A549 (cell line): ENCODE data around the gene ARID1B.

Experiments
- JUN ChIP-seq, 2 experiments: fragments of >200 bp; sonication (Bioruptor Twin); formaldehyde crosslinking; IDR thresholded peaks; 2 replicates in 1 of 2; 3 replicates in 1 of 2; pipeline ENCODE4 v1.6.1; 2016 to 2017
- JUNB ChIP-seq: fragments of >200 bp; sonication (Bioruptor Twin); formaldehyde crosslinking; IDR thresholded peaks from 2 replicates; pipeline ENCODE4 v1.6.1; 2016
- MAZ ChIP-seq: fragments of 150-350 bp; IDR thresholded peaks from 2 replicates; pipeline ENCODE4 v1.6.1; 2014; ENCODE audit warnings: antibody characterized with exemption, low read depth, low read length, borderline replicate concordance
- NR3C1 ChIP-seq: fragments of >200 bp; sonication (Bioruptor Twin); formaldehyde crosslinking; IDR thresholded peaks from 3 replicates; pipeline ENCODE4 v1.6.1; 2017
- PHF8 ChIP-seq: fragments of 200-600 bp; sonication (generic); IDR thresholded peaks from 2 replicates; pipeline ENCODE4 v1.6.1; 2016; ENCODE audit warnings: low read depth, mild to moderate bottlenecking, antibody characterized with exemption, moderate library complexity, borderline replicate concordance
- POLR2A ChIP-seq: IDR thresholded peaks from 2 replicates; pipeline ENCODE4 v1.6.1; 2012; ENCODE audit warnings: mild to moderate bottlenecking, low read length
- POLR2AphosphoS2 ChIP-seq: conservative IDR thresholded peaks from 2 replicates; pipeline ENCODE4 v1.6.1; 2012; ENCODE audit warnings: low read length, improper control_type of control experiment, inconsistent platforms
- RAD21 ChIP-seq, 2 experiments: fragments of >200 bp in 1 of 2; sonication (Bioruptor Twin) in 1 of 2; formaldehyde crosslinking in 1 of 2; IDR thresholded peaks in 1 of 2; conservative IDR thresholded peaks in 1 of 2; 2 replicates in 1 of 2; 3 replicates in 1 of 2; pipeline ENCODE4 v1.6.1; 2012 to 2018; ENCODE audit warnings: inconsistent platforms in 1 of 2
- TF ChIP-seq, protein P1 (sequence below): fragments of >200 bp; sonication (Bioruptor Twin); formaldehyde crosslinking; IDR thresholded peaks from 3 replicates; pipeline ENCODE4 v1.5.1; 2016
- TF ChIP-seq, protein P2 (sequence below): IDR thresholded peaks from 2 replicates; pipeline ENCODE4 v1.6.1; 2012

DNA sequence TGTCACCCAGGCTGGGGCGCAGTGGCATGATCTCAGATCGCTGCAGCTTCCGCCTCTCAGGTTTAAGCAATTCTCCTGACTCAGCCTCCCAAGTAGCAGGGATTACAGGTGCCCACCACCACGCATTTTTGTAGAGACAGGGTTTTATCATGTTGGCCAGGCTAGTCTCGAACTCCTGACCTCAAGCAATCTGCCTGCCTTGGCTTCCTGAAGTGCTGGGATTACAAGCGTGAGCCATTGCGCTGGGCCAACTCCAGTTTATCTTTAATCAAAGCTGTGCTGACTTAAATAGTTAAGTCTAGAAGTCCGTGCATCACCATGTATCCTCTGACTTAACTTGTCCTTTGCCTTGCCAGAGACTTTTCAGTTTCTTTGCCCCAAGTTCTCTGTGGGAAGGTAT is 321.8 kb downstream of the ARID1B start:
- TF ChIP-seq, protein P1, sequence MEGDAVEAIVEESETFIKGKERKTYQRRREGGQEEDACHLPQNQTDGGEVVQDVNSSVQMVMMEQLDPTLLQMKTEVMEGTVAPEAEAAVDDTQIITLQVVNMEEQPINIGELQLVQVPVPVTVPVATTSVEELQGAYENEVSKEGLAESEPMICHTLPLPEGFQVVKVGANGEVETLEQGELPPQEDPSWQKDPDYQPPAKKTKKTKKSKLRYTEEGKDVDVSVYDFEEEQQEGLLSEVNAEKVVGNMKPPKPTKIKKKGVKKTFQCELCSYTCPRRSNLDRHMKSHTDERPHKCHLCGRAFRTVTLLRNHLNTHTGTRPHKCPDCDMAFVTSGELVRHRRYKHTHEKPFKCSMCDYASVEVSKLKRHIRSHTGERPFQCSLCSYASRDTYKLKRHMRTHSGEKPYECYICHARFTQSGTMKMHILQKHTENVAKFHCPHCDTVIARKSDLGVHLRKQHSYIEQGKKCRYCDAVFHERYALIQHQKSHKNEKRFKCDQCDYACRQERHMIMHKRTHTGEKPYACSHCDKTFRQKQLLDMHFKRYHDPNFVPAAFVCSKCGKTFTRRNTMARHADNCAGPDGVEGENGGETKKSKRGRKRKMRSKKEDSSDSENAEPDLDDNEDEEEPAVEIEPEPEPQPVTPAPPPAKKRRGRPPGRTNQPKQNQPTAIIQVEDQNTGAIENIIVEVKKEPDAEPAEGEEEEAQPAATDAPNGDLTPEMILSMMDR, result no peak
- TF ChIP-seq JUNB, result no peak
- no peak for TF ChIP-seq JUN (IDR thresholded peaks at IDR 0.05)
- TF ChIP-seq RAD21 (conservative IDR thresholded peaks at IDR 0.05 in 1 of 2, IDR thresholded peaks at IDR 0.05 in 1 of 2), result no peak
- TF ChIP-seq, protein P2, sequence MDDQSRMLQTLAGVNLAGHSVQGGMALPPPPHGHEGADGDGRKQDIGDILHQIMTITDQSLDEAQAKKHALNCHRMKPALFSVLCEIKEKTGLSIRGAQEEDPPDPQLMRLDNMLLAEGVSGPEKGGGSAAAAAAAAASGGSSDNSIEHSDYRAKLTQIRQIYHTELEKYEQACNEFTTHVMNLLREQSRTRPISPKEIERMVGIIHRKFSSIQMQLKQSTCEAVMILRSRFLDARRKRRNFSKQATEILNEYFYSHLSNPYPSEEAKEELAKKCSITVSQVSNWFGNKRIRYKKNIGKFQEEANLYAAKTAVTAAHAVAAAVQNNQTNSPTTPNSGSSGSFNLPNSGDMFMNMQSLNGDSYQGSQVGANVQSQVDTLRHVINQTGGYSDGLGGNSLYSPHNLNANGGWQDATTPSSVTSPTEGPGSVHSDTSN, result no peak
- no peak for TF ChIP-seq POLR2AphosphoS2
- no peak for TF ChIP-seq MAZ
- no peak for TF ChIP-seq POLR2A
- TF ChIP-seq NR3C1, result no peak
- no peak for TF ChIP-seq PHF8
